Measurements from ENCODE around the gene ZBTB9.

- TF ChIP-seq CTCF (IDR thresholded peaks at IDR 0.05) (no peak), EP300 (IDR thresholded peaks at IDR 0.05; ENCODE audit: borderline replicate concordance in 1 of 2, low read depth in 1 of 2, low read length in 1 of 2) (no peak), YY1 (IDR thresholded peaks at IDR 0.05; ENCODE audit: low read depth) (no peak), FOXJ3 (CRISPR knock-in tag; IDR thresholded peaks at IDR 0.05) (no peak), FOXM1 (IDR thresholded peaks at IDR 0.05; ENCODE audit: low read depth) (no peak), JUND (IDR thresholded peaks at IDR 0.05) (no peak), POLR2AphosphoS5 (IDR thresholded peaks at IDR 0.05; ENCODE audit: low read depth, low read length) (no peak)
These were observed 1.8 kb downstream of the ZBTB9 start for GRCh38 chr6:33456156-33456555.
